OCI-LY1 (cell line): Measurements from ENCODE around the gene MRPL54.

Experiments used
- H2AFZ ChIP-seq: fragments of 200-600 bp; sonication (generic), shearing (Covaris generic); 2 replicates; pipeline ENCODE4 v1.6.0; 2014; ENCODE audit warnings: antibody characterized with exemption, mild to moderate bottlenecking, low read length
- H3F3A ChIP-seq: fragments of 200-600 bp; sonication (generic), shearing (Covaris generic); 2 replicates; pipeline ENCODE4 v1.6.0; 2014; ENCODE audit warnings: mild to moderate bottlenecking, antibody characterized with exemption, low read length, moderate library complexity; ENCODE audit not compliant: insufficient read depth
- H3K27ac ChIP-seq: fragments of 200-600 bp; sonication (generic); 2 replicates; pipeline ENCODE4 v1.5.1; 2014; ENCODE audit warnings: low read length, mixed run types, mild to moderate bottlenecking, low read depth; ENCODE audit not compliant: poor library complexity, severe bottlenecking
- H3K27me3 ChIP-seq: fragments of 200-600 bp; sonication (generic); 2 replicates; pipeline ENCODE4 v1.6.0; 2014; ENCODE audit warnings: antibody characterized with exemption, mild to moderate bottlenecking, low read length, moderate library complexity; ENCODE audit not compliant: insufficient read depth
- H3K36me3 ChIP-seq: fragments of 200-600 bp; sonication (generic); 2 replicates; pipeline ENCODE4 v1.6.1; 2014; ENCODE audit warnings: mild to moderate bottlenecking, antibody characterized with exemption, low read length, moderate library complexity, mixed read lengths; ENCODE audit not compliant: insufficient read depth
- H3K4me1 ChIP-seq: fragments of 200-600 bp; sonication (generic); 2 replicates; pipeline ENCODE4 v1.5.1; 2014; ENCODE audit warnings: mild to moderate bottlenecking, low read length, moderate library complexity; ENCODE audit not compliant: insufficient read depth, severe bottlenecking
- H3K4me2 ChIP-seq: fragments of 200-600 bp; sonication (generic), shearing (Covaris generic); 2 replicates; pipeline ENCODE4 v1.6.1; 2014; ENCODE audit warnings: low read length
- H3K4me3 ChIP-seq: fragments of 200-600 bp; sonication (generic); 2 replicates; pipeline ENCODE4 v1.5.1; 2014; ENCODE audit warnings: low read length, low read depth, mild to moderate bottlenecking, mixed read lengths; ENCODE audit not compliant: poor library complexity, severe bottlenecking
- H3K79me2 ChIP-seq: fragments of 200-600 bp; shearing (Covaris generic); 2 replicates; pipeline ENCODE4 v1.6.1; 2016; ENCODE audit warnings: mixed run types, low read length, mixed read lengths; ENCODE audit not compliant: insufficient read depth
- H3K9ac ChIP-seq: fragments of 200-600 bp; sonication (generic), shearing (Covaris generic); 2 replicates; pipeline ENCODE4 v1.6.1; 2014; ENCODE audit warnings: mild to moderate bottlenecking, low read length, mixed read lengths
- H3K9me2 ChIP-seq: fragments of 200-600 bp; sonication (generic), shearing (Covaris generic); 2 replicates; pipeline ENCODE4 v1.6.1; 2014; ENCODE audit warnings: low read depth, mild to moderate bottlenecking, low read length, mixed read lengths
- H3K9me3 ChIP-seq: fragments of 200-600 bp; shearing (Covaris generic); 2 replicates; pipeline ENCODE4 v1.6.1; 2014; ENCODE audit warnings: low read length, mixed read lengths
- H4K20me1 ChIP-seq: fragments of 200-600 bp; sonication (generic), shearing (Covaris generic); 2 replicates; pipeline ENCODE4 v1.6.0; 2016; ENCODE audit warnings: mild to moderate bottlenecking, low read length; ENCODE audit not compliant: insufficient read depth
- EZH2 ChIP-seq: fragments of 200-600 bp; sonication (generic), shearing (Covaris generic); IDR thresholded peaks from 2 replicates; pipeline ENCODE4 v1.8.0; 2017; ENCODE audit warnings: borderline replicate concordance, mixed run types, mild to moderate bottlenecking, antibody characterized with exemption, low read length, moderate library complexity, mixed read lengths
- TF ChIP-seq, protein P1 (sequence below): fragments of 200-600 bp; sonication (generic), shearing (Covaris generic); IDR thresholded peaks from 2 replicates; pipeline ENCODE4 v1.5.1; 2017; ENCODE audit warnings: mild to moderate bottlenecking, antibody characterized with exemption, low read length, moderate library complexity, mixed read lengths

The MRPL54 gene

DNA sequence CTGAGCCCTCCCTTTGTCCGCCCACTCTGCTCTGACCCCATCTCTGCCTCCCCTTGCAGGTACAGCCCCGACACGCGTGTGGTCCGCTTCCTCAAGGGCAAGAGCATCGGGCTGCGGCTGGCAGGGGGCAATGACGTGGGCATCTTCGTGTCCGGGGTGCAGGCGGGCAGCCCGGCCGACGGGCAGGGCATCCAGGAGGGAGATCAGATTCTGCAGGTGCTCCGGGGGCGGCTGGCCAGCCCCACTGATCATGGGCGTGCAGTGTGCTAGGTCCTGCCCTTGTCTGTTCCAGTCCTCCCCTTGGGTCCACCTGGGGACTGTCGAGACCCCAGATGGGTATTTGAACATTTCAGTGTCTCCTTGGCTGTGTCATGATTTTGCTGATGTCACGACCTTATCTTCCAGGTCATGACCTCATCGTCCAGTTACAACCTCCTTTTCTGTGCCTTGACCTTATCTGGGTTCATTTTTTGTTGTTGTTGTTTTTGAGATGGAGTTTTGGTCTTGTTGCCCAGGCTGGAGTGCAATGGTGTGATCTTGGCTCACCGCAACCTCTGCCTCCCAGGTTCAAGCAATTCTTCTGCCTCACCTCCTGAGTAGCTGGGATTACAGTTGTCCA is 26.3 kb upstream of the MRPL54 start:
- peaks cover 5% of the 10 kb centered on the region for H3K27me3 ChIP-seq
- no peaks in the 10 kb centered on the region for H4K20me1 ChIP-seq
- no peak overlapping the region for H3K4me2 ChIP-seq
- H3K4me3 ChIP-seq = no peak overlapping the region
- TF ChIP-seq EZH2 = no peak
- TF ChIP-seq, protein P1, sequence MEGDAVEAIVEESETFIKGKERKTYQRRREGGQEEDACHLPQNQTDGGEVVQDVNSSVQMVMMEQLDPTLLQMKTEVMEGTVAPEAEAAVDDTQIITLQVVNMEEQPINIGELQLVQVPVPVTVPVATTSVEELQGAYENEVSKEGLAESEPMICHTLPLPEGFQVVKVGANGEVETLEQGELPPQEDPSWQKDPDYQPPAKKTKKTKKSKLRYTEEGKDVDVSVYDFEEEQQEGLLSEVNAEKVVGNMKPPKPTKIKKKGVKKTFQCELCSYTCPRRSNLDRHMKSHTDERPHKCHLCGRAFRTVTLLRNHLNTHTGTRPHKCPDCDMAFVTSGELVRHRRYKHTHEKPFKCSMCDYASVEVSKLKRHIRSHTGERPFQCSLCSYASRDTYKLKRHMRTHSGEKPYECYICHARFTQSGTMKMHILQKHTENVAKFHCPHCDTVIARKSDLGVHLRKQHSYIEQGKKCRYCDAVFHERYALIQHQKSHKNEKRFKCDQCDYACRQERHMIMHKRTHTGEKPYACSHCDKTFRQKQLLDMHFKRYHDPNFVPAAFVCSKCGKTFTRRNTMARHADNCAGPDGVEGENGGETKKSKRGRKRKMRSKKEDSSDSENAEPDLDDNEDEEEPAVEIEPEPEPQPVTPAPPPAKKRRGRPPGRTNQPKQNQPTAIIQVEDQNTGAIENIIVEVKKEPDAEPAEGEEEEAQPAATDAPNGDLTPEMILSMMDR = no peak
- H2AFZ ChIP-seq = no peak overlapping the region
- no peaks in the 10 kb centered on the region for H3K9me2 ChIP-seq
- no peaks in the 10 kb centered on the region for H3K4me1 ChIP-seq
- H3K9me3 ChIP-seq = no peaks in the 10 kb centered on the region
- no peaks in the 10 kb centered on the region for H3F3A ChIP-seq
- no peak overlapping the region for H3K27ac ChIP-seq
- no peak overlapping the region for H3K9ac ChIP-seq
- H3K36me3 ChIP-seq = no peaks in the 10 kb centered on the region
- H3K79me2 ChIP-seq = no peaks in the 10 kb centered on the region

DNA sequence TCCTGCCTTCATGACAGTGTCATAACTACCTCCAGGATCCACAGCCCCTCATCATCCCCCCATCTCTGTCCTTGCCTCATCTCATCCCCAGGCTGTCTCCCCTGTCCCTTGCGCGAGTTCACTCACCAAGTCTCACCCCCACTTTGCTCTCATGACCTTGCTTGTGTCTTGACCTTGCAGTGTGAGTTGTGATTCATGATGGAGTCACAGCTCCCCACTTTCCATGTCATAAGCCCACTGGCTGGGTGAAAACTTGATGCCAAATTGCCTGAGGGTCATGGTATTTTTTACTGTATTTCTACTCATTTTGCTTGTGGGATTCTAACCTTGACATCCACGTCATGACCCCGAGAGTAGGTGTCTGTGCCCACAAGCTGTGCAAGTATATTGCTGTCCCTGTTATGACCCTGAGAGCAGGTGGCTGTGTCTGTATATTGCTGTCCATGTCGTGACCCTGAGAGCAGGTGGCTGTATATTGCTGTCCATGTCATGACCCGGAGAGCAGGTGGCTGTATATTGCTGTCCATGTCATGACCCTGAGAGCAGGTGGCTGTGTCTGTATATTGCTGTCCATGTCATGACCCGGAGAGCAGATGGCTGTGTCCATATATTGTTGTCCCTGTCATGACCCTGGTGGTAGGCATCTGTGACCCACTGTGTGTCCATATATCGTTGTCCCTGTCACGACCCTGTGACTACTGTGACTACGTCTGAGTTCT is 24.8 kb upstream of the MRPL54 start:
- Histone ChIP-seq H3K36me3 (no peaks in the 10 kb centered on the region), H3K9me3 (no peaks in the 10 kb centered on the region), H3K9ac (no peak overlapping the region), H3K27me3 (no peaks in the 10 kb centered on the region), H3K9me2 (no peaks in the 10 kb centered on the region), H3K4me1 (no peaks in the 10 kb centered on the region), H3K27ac (no peak overlapping the region), H3K4me2 (no peak overlapping the region), H3F3A (no peaks in the 10 kb centered on the region), H2AFZ (no peak overlapping the region), H3K4me3 (no peak overlapping the region), H3K79me2 (no peaks in the 10 kb centered on the region), H4K20me1 (no peaks in the 10 kb centered on the region)
- TF ChIP-seq, protein P1 = no peak
- no peak for TF ChIP-seq EZH2

DNA sequence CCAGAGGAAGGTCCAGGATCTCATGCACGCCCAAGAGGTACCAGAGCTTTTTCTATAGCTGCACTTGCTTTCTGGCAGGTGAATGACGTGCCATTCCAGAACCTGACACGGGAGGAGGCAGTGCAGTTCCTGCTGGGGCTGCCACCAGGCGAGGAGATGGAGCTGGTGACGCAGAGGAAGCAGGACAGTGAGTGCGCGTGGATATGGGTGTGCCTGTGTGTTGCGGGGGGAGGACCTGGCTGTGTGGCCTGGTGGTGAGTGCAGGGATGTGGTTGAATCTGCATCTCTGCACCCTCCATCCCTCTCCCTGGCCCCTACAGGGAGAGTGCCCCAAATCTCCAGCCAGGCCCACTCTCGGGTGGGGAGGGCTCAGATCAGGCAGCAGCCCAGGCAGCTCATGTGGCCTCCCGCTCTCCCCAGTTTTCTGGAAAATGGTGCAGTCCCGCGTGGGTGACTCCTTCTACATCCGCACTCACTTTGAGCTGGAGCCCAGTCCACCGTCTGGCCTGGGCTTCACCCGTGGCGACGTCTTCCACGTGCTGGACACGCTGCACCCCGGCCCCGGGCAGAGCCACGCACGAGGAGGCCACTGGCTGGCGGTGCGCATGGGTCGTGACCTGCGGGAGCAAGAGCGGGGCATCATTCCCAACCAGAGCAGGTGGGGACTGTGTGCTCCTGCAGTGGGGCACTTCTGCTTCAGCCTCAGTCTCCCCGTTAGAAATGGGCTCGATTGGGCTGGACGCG is 23.8 kb upstream of the MRPL54 start:
- no peaks in the 10 kb centered on the region for H4K20me1 ChIP-seq
- H3K4me2 ChIP-seq = no peak overlapping the region
- H3K4me3 ChIP-seq = no peak overlapping the region
- no peaks in the 10 kb centered on the region for H3K4me1 ChIP-seq
- H3K9me3 ChIP-seq = no peaks in the 10 kb centered on the region
- no peaks in the 10 kb centered on the region for H3K79me2 ChIP-seq
- no peaks in the 10 kb centered on the region for H3K36me3 ChIP-seq
- H3K9ac ChIP-seq = no peak overlapping the region
- no peaks in the 10 kb centered on the region for H3K27me3 ChIP-seq
- no peaks in the 10 kb centered on the region for H3K9me2 ChIP-seq
- TF ChIP-seq, protein P1 = no peak
- TF ChIP-seq EZH2 = no peak
- no peaks in the 10 kb centered on the region for H3F3A ChIP-seq
- H3K27ac ChIP-seq = no peak overlapping the region
- no peak overlapping the region for H2AFZ ChIP-seq
